A673 (cell line): ENCODE measurements around the gene ZNF394. TPM values are rescaled to one million over a fixed set of nuclear protein-coding genes. Genes with fewer than 3 reads are reported as not detected.
"Not testable (repeated sequence)": the region's sequence is repeated elsewhere in the genome, so short reads cannot be mapped to it uniquely, and the experiment has no call there.

Source experiments
- BruUV-seq: library from RNA; stranded (reverse); fragments of 400-500 nt; replicated peaks from 2 replicates; lab custom pipeline; 2021; lab: Mats Ljungman, UMichigan
- CTCF ChIA-PET: fragments of 300-600 bp; sonication (Branson Sonifier 250); formaldehyde crosslinking; loops from one replicate; lab custom pipeline; 2022; ENCODE audit warnings: antibody characterized with exemption; lab: Charles Lee
- POLR2A ChIA-PET: fragments of 300-600 bp; sonication (Branson Sonifier 250); formaldehyde crosslinking; loops from one replicate; lab custom pipeline; 2022; ENCODE audit warnings: antibody characterized with exemption; ENCODE audit not compliant: low non-redundant PET; lab: Charles Lee
- DNase-seq: peaks from one replicate; pipeline ENCODE4 v3.0.0-alpha.2; 2015; ENCODE audit warnings: low spot score
- H3K27ac ChIP-seq: fragments of 200-600 bp; sonication (generic); 2 replicates; pipeline ENCODE4 v1.5.1; 2016; ENCODE audit warnings: mixed run types, low read depth, mild to moderate bottlenecking, mixed read lengths, antibody characterized with exemption, low read length; ENCODE audit not compliant: poor library complexity, severe bottlenecking
- H3K27me3 ChIP-seq: fragments of 200-600 bp; sonication (generic); replicated peaks from 2 replicates; pipeline ENCODE4 v1.6.1; 2017; ENCODE audit warnings: mixed run types, low read depth, mild to moderate bottlenecking, mixed read lengths, antibody characterized with exemption, low read length; ENCODE audit not compliant: insufficient read depth, poor library complexity
- H3K36me3 ChIP-seq: fragments of 200-600 bp; sonication (generic); 2 replicates; pipeline ENCODE4 v1.6.1; 2016; ENCODE audit warnings: mixed run types, mild to moderate bottlenecking, mixed read lengths, antibody characterized with exemption, low read length; ENCODE audit not compliant: insufficient read depth, poor library complexity, severe bottlenecking
- H3K4me1 ChIP-seq: fragments of 200-600 bp; sonication (generic); 2 replicates; pipeline ENCODE4 v1.6.1; 2017; ENCODE audit warnings: mixed run types, mild to moderate bottlenecking, mixed read lengths, antibody characterized with exemption, low read length; ENCODE audit not compliant: insufficient read depth, poor library complexity, severe bottlenecking
- H3K4me3 ChIP-seq: fragments of 200-600 bp; sonication (generic); 2 replicates; pipeline ENCODE4 v1.5.1; 2016; ENCODE audit warnings: low read depth, mixed run types, mild to moderate bottlenecking, mixed read lengths, low read length; ENCODE audit not compliant: poor library complexity, severe bottlenecking
- H3K9me3 ChIP-seq: fragments of 200-600 bp; sonication (generic); 2 replicates; pipeline ENCODE4 v1.6.1; 2016; ENCODE audit warnings: mixed run types, low read depth, mild to moderate bottlenecking, mixed read lengths, antibody characterized with exemption, low read length; ENCODE audit not compliant: poor library complexity, severe bottlenecking
- EZH2 ChIP-seq: fragments of 200-600 bp; sonication (generic); IDR thresholded peaks from 2 replicates; pipeline ENCODE4 v1.6.1; 2017; ENCODE audit warnings: borderline replicate concordance, low read depth, mild to moderate bottlenecking, mixed read lengths, antibody characterized with exemption, low read length; ENCODE audit not compliant: poor library complexity, severe bottlenecking
- intact Hi-C: fragments of 100-400 bp; cut with micrococcal nuclease; formaldehyde crosslinking; loops from one replicate; pipeline ENCODE4 v1.10.0; 2022; ENCODE audit not compliant: unreplicated experiment
- total RNA-seq: library from RNA; stranded (reverse); gene quantifications from 2 replicates; pipeline ENCODE4 v1.2.3, GENCODE V29; 2021
- TF ChIP-seq, protein P1 (sequence below): fragments of 300-800, 200-600 bp; sonication (generic); conservative IDR thresholded peaks from 2 replicates; pipeline ENCODE4 v1.5.1; 2017; ENCODE audit warnings: low read depth, mild to moderate bottlenecking, antibody characterized with exemption, low read length, moderate library complexity, mixed read lengths

The ZNF394 gene
- total RNA-seq, 1 experiment from 2014 or later, result 20.2 TPM

DNA sequence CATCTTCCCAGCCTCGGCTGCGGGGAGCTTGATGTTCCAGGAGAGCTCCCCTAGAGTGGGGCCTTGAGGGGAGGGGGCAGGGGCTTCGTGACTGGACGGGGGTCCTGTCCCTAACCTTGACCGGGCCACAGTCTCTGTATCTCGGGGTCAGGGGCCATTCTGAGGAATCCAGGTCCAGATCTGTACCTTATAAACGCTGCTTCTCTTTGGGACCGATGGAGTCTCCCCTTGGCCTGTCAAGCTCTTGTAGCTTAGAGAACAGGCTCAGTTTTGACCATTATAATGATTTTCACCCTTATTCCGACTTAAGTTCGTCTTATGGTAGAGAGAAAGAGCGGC is 5.2 kb upstream of the ZNF394 start:
- DNase-seq, result no peak
- no peaks in the 10 kb centered on the region for H3K9me3 ChIP-seq
- TF ChIP-seq, protein P1, sequence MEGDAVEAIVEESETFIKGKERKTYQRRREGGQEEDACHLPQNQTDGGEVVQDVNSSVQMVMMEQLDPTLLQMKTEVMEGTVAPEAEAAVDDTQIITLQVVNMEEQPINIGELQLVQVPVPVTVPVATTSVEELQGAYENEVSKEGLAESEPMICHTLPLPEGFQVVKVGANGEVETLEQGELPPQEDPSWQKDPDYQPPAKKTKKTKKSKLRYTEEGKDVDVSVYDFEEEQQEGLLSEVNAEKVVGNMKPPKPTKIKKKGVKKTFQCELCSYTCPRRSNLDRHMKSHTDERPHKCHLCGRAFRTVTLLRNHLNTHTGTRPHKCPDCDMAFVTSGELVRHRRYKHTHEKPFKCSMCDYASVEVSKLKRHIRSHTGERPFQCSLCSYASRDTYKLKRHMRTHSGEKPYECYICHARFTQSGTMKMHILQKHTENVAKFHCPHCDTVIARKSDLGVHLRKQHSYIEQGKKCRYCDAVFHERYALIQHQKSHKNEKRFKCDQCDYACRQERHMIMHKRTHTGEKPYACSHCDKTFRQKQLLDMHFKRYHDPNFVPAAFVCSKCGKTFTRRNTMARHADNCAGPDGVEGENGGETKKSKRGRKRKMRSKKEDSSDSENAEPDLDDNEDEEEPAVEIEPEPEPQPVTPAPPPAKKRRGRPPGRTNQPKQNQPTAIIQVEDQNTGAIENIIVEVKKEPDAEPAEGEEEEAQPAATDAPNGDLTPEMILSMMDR, result no peak
- no peak for TF ChIP-seq EZH2
- POLR2A ChIA-PET, result no interaction called here
- CTCF ChIA-PET, result no interaction called here
- H3K27me3 ChIP-seq, result no peaks in the 10 kb centered on the region
- H3K4me1 ChIP-seq, result peaks cover 9% of the 10 kb centered on the region
- intact Hi-C loops, result no loop called here
- BruUV-seq, result TSS peak; percentile 65
- no peaks in the 10 kb centered on the region for H3K36me3 ChIP-seq
- peak overlapping the region; percentile 91 for H3K27ac ChIP-seq
- H3K4me3 ChIP-seq, result peak overlapping the region; percentile 89

DNA sequence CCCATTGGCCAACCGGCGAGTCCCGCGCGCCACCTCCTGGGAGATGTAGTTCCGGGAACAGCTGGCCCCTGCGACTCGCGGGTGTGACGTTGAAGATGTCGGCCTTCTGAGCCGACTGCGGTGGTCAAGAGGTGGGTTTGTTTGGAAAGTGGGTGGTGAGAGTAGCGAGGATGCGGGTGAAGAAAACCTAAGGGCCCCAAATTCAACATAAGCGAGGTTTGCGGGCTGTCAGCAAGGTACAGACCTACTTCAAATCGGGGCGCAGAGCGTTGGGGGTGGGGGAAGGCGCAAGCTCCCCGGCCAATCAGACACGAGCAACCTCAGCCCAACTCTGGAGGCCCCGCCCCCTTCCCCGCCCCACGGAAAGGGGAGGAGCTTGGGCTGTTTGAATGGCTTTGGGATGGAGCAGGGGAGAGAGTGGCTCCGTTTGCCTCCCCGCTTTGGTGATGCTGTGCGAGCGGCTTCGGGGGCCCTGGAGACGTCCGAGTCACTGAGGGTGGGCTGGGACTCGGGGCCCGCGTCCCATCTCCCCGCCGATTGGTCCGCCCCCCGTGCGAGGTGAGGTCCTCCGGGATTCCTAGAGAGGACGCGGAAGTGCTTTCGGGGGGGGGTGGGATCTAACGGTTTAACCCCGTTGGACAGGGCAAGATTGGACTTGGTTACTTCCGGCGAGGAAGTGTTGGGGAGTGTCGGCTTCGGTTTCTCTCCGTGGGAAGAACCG is 4.7 kb upstream of the ZNF394 start, which contains the start of gene ZKSCAN5:
Gene ZKSCAN5, plus strand, starts transcription at position 60 of the 721 bp plus-strand sequence. CDS start 1,383 bp downstream, outside the sequence.
- no peaks in the 10 kb centered on the region for H3K9me3 ChIP-seq
- intact Hi-C loops, result no loop called here
- ChIA-PET CTCF (no interaction called here), POLR2A (no interaction called here)
- peak; percentile 96 for DNase-seq
- peaks cover 9% of the 10 kb centered on the region for H3K4me1 ChIP-seq
- TF ChIP-seq, protein P1, result no peak
- TF ChIP-seq EZH2, result no peak
- no peaks in the 10 kb centered on the region for H3K36me3 ChIP-seq
- BruUV-seq, result no TSS peak
- H3K27me3 ChIP-seq, result no peaks in the 10 kb centered on the region
- peak within 1 kb of the TSS; percentile 89 for H3K4me3 ChIP-seq
- H3K27ac ChIP-seq, result peak within 1 kb of the TSS; percentile 91

DNA sequence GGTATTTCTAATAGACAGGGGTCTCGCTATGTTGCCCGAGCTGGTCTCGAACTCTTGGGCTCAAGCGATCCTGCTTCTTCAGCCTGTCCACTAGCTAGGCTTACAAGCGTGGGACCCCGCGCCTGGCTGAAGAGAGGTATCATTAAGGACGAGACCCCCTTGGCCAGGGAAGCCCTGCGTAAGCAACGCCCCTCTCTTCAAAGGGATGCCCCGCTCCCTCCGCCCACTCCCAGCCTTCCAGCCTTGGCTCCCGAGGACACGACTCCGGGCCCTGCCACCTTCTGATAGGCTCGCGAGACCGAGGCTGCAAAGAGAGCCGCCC is 4.2 kb upstream of the ZNF394 start:
- ChIA-PET CTCF (no interaction called here), POLR2A (no interaction called here)
- Histone ChIP-seq H3K36me3 (no peaks in the 10 kb centered on the region), H3K4me1 (peaks cover 9% of the 10 kb centered on the region), H3K9me3 (no peaks in the 10 kb centered on the region), H3K4me3 (peak overlapping the region; percentile 89), H3K27ac (peak overlapping the region; percentile 91), H3K27me3 (no peaks in the 10 kb centered on the region)
- intact Hi-C loops, result no loop called here
- no TSS peak for BruUV-seq
- TF ChIP-seq, protein P1, result no peak
- TF ChIP-seq EZH2, result no peak
- DNase-seq, result peak; percentile 99

DNA sequence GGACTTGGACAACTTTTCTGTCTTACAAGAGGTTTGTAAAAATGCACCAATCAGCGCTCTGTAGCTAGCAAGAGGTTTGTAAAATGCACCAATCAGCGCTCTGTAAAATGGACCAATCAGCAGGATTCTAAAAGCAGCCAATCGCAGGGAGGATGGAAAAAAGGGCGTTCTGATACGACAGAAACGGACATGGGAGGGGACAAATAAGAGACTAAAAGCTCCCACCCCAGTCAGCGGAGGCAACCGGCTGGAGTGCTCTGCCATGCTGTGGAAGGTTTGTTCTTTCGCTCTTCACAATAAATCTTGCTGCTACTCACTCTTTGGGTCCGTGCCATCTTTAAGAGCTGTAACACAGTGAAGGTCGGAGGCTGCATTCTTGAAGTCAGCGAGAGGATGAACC is 1.2 kb upstream of the ZNF394 start:
- H3K27me3 ChIP-seq, intact Hi-C loops, H3K36me3 ChIP-seq, H3K4me1 ChIP-seq, H3K4me3 ChIP-seq, H3K9me3 ChIP-seq, DNase-seq, BruUV-seq, H3K27ac ChIP-seq: not testable (repeated sequence)
- ChIA-PET CTCF (interaction anchor here (0.6 kb wide), 1 partner anchor 132 kb away, joined by 4 read pairs; no protein-coding TSS in a partner anchor), POLR2A (interaction anchor here (0.6 kb wide), 1 partner anchor 15 kb away, joined by 4 read pairs; no protein-coding TSS in a partner anchor)
